B cell (primary cell): ENCODE data around the gene TOR1AIP2. TPM values are rescaled to one million over a fixed set of nuclear protein-coding genes. Genes with fewer than 3 reads are reported as not detected.

Experiments
- ATAC-seq: fragments of 200-7000 bp; cut with Tn5 transposase; one replicate; pipeline ENCODE4 v1.10.0; 2021; ENCODE audit warnings: low read depth, mild to moderate bottlenecking, moderate number of reproducible peaks, moderate library complexity
- CTCF ChIA-PET: fragments of 350-600 bp; sonication (Branson Sonifier 250); formaldehyde crosslinking; loops from one replicate; lab custom pipeline; 2021; ENCODE audit warnings: antibody characterized with exemption, inconsistent platforms; lab: Charles Lee
- POLR2A ChIA-PET: fragments of 350-600 bp; sonication (Branson Sonifier 250); formaldehyde crosslinking; loops from one replicate; lab custom pipeline; 2021; ENCODE audit warnings: antibody characterized with exemption; lab: Charles Lee
- DNase-seq: peaks from one replicate; pipeline ENCODE4 v3.0.0; 2013
- H2AFZ ChIP-seq: 2 replicates; pipeline ENCODE4 v1.6.1; 2012; ENCODE audit warnings: mild to moderate bottlenecking, low read depth, low read length; ENCODE audit not compliant: insufficient read depth, poor library complexity, severe bottlenecking
- H3K27ac ChIP-seq, 2 donors: 1 replicate in 1 of 2; 2 replicates in 1 of 2; pipeline ENCODE4 v1.5.1; 2012 to 2013; ENCODE audit warnings: low read length in 2 of 2, mild to moderate bottlenecking in 2 of 2, moderate library complexity in 1 of 2
- H3K27me3 ChIP-seq, 4 experiments: fragments of 200-600 bp in 1 of 4; sonication (generic) in 1 of 4; replicated peaks in 1 of 4; 1 replicate in 2 of 4; 2 replicates in 2 of 4; pipeline versions ENCODE4 v1.6.1 to v1.7.0; 2013 to 2016; ENCODE audit warnings: low read length in 3 of 4, mild to moderate bottlenecking in 2 of 4, mixed read lengths in 1 of 4, moderate library complexity in 1 of 4; ENCODE audit not compliant: insufficient read depth in 4 of 4, control insufficient read depth in 3 of 4; ENCODE audit errors: control extremely low read depth in 1 of 4
- H3K36me3 ChIP-seq, 2 experiments: replicated peaks in 1 of 2; 1 replicate in 1 of 2; 2 replicates in 1 of 2; pipeline versions ENCODE4 v1.6.1 to v1.7.1; 2013; ENCODE audit warnings: low read length in 1 of 2; ENCODE audit not compliant: insufficient read depth in 2 of 2, control insufficient read depth in 1 of 2; ENCODE audit errors: control extremely low read depth in 1 of 2, extremely low read depth in 1 of 2
- H3K4me1 ChIP-seq, 2 donors: fragments of 200-600 bp in 1 of 2; sonication (generic) in 1 of 2; 1 replicate in 1 of 2; 2 replicates in 1 of 2; pipeline versions ENCODE4 v1.5.1 to v1.6.1; 2013 to 2017; ENCODE audit warnings: low read length in 2 of 2; ENCODE audit not compliant: control insufficient read depth in 2 of 2, insufficient read depth in 2 of 2
- H3K4me2 ChIP-seq: replicated peaks from 2 replicates; pipeline ENCODE3; 2012; ENCODE audit warnings: mild to moderate bottlenecking, low read depth, low read length; ENCODE audit not compliant: poor library complexity, severe bottlenecking
- H3K4me3 ChIP-seq, 5 experiments: fragments of 200-600 bp in 1 of 5; sonication (generic) in 1 of 5; 1 replicate in 3 of 5; 2 replicates in 2 of 5; pipeline versions ENCODE4 v1.5.1 to v1.7.0; 2011 to 2016; ENCODE audit warnings: low read length in 4 of 5, mild to moderate bottlenecking in 4 of 5, low read depth in 2 of 5, control low read depth in 1 of 5, moderate library complexity in 1 of 5; ENCODE audit not compliant: insufficient read depth in 1 of 5; ENCODE audit errors: control extremely low read depth in 1 of 5, extremely low read depth in 1 of 5
- H3K79me2 ChIP-seq: fragments of 200-600 bp; sonication (generic); one replicate; pipeline ENCODE4 v1.6.0; 2016; ENCODE audit warnings: low read length; ENCODE audit not compliant: control insufficient read depth, insufficient read depth
- H3K9ac ChIP-seq: fragments of 200-600 bp; sonication (generic); 2 replicates; pipeline ENCODE4 v1.6.1; 2017; ENCODE audit warnings: mild to moderate bottlenecking, low read length, moderate library complexity
- H3K9me3 ChIP-seq, 3 donors: one replicate each; pipeline versions ENCODE4 v1.6.1 to v1.7.1; 2013; ENCODE audit warnings: low read length in 2 of 3; ENCODE audit not compliant: control insufficient read depth in 2 of 3, insufficient read depth in 1 of 3; ENCODE audit errors: control extremely low read depth in 1 of 3
- H4K20me1 ChIP-seq: 2 replicates; pipeline ENCODE4 v1.6.0; 2012; ENCODE audit warnings: mild to moderate bottlenecking, low read length; ENCODE audit not compliant: insufficient read depth, control insufficient read depth, poor library complexity, severe bottlenecking
- H3K27ac Mint-ChIP-seq: one replicate; pipeline ENCODE4 v1.8.0; 2021; ENCODE audit warnings: mixed read lengths
- H3K27me3 Mint-ChIP-seq: one replicate; pipeline ENCODE4 v1.8.0; 2021; ENCODE audit warnings: mixed read lengths
- H3K4me1 Mint-ChIP-seq: one replicate; pipeline ENCODE4 v1.8.0; 2021; ENCODE audit warnings: mixed read lengths
- H3K4me3 Mint-ChIP-seq: one replicate; pipeline ENCODE4 v1.8.0; 2021; ENCODE audit warnings: mixed read lengths
- H3K9me3 Mint-ChIP-seq: one replicate; pipeline ENCODE4 v1.8.0; 2022; ENCODE audit warnings: mixed read lengths; ENCODE audit not compliant: insufficient read depth
- EZH2 ChIP-seq: IDR thresholded peaks from 2 replicates; pipeline ENCODE4 v1.6.1; 2012; ENCODE audit warnings: borderline replicate concordance, low read depth, mild to moderate bottlenecking, moderate library complexity, low read length; ENCODE audit not compliant: insufficient read depth, poor library complexity, severe bottlenecking
- WGBS: methylation state at CpG from one replicate; pipeline ENCODE4 v1.1.5; 2013; ENCODE audit warnings: missing lambda C conversion rate; ENCODE audit not compliant: insufficient coverage; 5-methylcytosine and 5-hydroxymethylcytosine counted together
- intact Hi-C: fragments of 100-400 bp; cut with micrococcal nuclease; formaldehyde crosslinking; loops from one replicate; pipeline ENCODE4 v1.10.0; 2022
- polyA plus RNA-seq: library from polyadenylated mRNA; depleted of rRNA; stranded (reverse); fragments of >200 nt; gene quantifications from 2 replicates; pipeline ENCODE4 v1.2.3, GENCODE V29; 2012
- total RNA-seq, 2 donors: library from RNA; stranded (reverse); fragments of 120-200 nt in 1 of 2; gene quantifications; 1 replicate in 1 of 2; 2 replicates in 1 of 2; pipeline versions ENCODE4 v1.2.3 to v1.2.4, GENCODE V29; 2013 to 2022
- TF ChIP-seq, protein P1 (sequence below): fragments of 200-600 bp; IDR thresholded peaks from one replicate; pipeline ENCODE4 v1.8.0; 2022; ENCODE audit warnings: antibody characterized with exemption, mild to moderate bottlenecking

TOR1AIP2 gene
- total and polyA plus RNA-seq, 2 donors (not counting 1 experiment from before 2014, with no cell fraction given), result 13.6 to 54.4 TPM

DNA sequence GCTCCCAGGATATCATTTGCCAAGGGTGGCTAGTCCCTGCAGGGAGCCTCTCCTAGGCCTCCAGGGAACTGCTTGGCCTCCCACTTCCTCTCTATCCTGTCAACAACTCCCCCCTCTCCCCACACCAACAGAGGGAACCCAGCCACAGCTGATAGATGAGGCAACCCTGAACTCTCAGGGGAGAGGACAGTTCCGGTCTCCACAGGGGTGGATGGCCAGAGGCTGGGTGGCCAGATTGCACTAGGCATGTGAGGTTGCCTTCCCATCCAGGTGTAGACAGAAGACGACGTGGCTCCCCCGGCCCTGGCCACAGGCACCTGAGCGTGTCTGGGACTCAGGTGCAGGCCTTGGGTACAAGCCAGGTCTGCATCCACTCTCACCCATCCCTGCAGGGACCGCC, 53.3 kb downstream of the TOR1AIP2 start:
- no peak for DNase-seq
- Histone ChIP-seq H3K4me1 (no peaks in the 10 kb centered on the region), H3K4me3 (no peak overlapping the region), H3K27ac (no peak overlapping the region), H3K27me3 (peaks cover 0 to 4% (median 0%) of the 10 kb centered on the region in 4 experiments), H3K9me3 (no peaks in the 10 kb centered on the region), H3K9ac (no peak overlapping the region), H2AFZ (no peak overlapping the region), H3K4me2 (no peak overlapping the region), H3K36me3 (no peaks in the 10 kb centered on the region), H3K79me2 (no peaks in the 10 kb centered on the region), H4K20me1 (no peaks in the 10 kb centered on the region)
- Mint-ChIP-seq H3K4me1 (no peaks in the 10 kb centered on the region), H3K9me3 (no peaks in the 10 kb centered on the region), H3K4me3 (no peak overlapping the region), H3K27me3 (peaks cover 11% of the 10 kb centered on the region), H3K27ac (no peak overlapping the region)
- POLR2A ChIA-PET, result no interaction called here
- intact Hi-C loops, result no loop called here
- CTCF ChIA-PET, result interaction anchor here (2.5 to 7.4 kb wide), 2 partner anchors 10 to 14 kb away, joined by 11 to 77 read pairs; no protein-coding TSS in a partner anchor
- 88% methylated on average over 6 of the region's 6 CpGs for WGBS
- TF ChIP-seq, protein P1, sequence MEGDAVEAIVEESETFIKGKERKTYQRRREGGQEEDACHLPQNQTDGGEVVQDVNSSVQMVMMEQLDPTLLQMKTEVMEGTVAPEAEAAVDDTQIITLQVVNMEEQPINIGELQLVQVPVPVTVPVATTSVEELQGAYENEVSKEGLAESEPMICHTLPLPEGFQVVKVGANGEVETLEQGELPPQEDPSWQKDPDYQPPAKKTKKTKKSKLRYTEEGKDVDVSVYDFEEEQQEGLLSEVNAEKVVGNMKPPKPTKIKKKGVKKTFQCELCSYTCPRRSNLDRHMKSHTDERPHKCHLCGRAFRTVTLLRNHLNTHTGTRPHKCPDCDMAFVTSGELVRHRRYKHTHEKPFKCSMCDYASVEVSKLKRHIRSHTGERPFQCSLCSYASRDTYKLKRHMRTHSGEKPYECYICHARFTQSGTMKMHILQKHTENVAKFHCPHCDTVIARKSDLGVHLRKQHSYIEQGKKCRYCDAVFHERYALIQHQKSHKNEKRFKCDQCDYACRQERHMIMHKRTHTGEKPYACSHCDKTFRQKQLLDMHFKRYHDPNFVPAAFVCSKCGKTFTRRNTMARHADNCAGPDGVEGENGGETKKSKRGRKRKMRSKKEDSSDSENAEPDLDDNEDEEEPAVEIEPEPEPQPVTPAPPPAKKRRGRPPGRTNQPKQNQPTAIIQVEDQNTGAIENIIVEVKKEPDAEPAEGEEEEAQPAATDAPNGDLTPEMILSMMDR, result no peak
- no peak for TF ChIP-seq EZH2
- ATAC-seq, result no peak

DNA sequence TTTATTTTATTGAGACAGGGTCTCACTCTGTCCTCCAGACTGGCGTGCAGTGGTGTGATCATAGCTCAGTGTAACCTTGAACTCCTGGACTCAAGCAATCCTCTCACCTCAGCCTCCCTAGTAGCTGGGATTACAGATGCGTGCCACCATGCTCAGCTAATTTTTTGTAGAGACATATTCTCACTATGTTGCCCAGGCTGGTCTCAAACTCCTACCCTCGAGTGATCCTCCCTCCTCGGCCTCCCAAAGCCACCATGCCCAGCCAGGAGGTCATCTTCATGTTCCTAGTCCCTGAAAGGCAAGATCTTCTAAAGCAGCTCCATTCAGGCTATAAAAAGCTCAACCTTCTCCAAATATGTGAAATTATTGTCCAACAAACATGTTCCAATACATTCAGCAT, 53.9 kb downstream of the TOR1AIP2 start:
- no peak overlapping the region for H3K27ac ChIP-seq
- H3K4me3 ChIP-seq, result no peak overlapping the region
- H3K9me3 ChIP-seq, result no peaks in the 10 kb centered on the region
- H3K27me3 ChIP-seq, result peaks cover 0 to 4% (median 0%) of the 10 kb centered on the region in 4 experiments
- intact Hi-C loops, result no loop called here
- no peaks in the 10 kb centered on the region for H3K36me3 ChIP-seq
- no peak for TF ChIP-seq EZH2
- TF ChIP-seq, protein P1, result no peak
- no peak overlapping the region for H3K9ac ChIP-seq
- no peak overlapping the region for H3K4me2 ChIP-seq
- H4K20me1 ChIP-seq, result no peaks in the 10 kb centered on the region
- Mint-ChIP-seq H3K4me3 (no peak overlapping the region), H3K27ac (no peak overlapping the region), H3K27me3 (peaks cover 7% of the 10 kb centered on the region), H3K4me1 (no peaks in the 10 kb centered on the region), H3K9me3 (no peaks in the 10 kb centered on the region)
- ATAC-seq (no peak), DNase-seq (no peak)
- no peaks in the 10 kb centered on the region for H3K4me1 ChIP-seq
- ChIA-PET POLR2A (no interaction called here), CTCF (interaction anchor here (2.5 to 7.4 kb wide), 2 partner anchors 9 to 14 kb away, joined by 11 to 77 read pairs; no protein-coding TSS in a partner anchor)
- no peak overlapping the region for H2AFZ ChIP-seq
- 93% methylated on average over 4 of the region's 4 CpGs for WGBS
- H3K79me2 ChIP-seq, result no peaks in the 10 kb centered on the region
